ENCODE data around the gene LGR6.

Gene LGR6

GRCh38 chr1:202201266-202201665 is 7.7 kb downstream of the LGR6 start:
- DNase-seq: no peak

- no peak for DNase-seq
Observed at GRCh38 chr1:202201971-202202370, 8.4 kb downstream of the LGR6 start.

- DNase-seq: no peak
Observed at GRCh38 chr1:202202500-202203168, 9.0 kb downstream of the LGR6 start.

GRCh38 chr1:202203238-202204039 is 9.8 kb downstream of the LGR6 start:
- DNase-seq: no peak

GRCh38 chr1:202204065-202204464 is 10.5 kb downstream of the LGR6 start:
- no peak for DNase-seq

GRCh38 chr1:202205523-202206190 is 12.1 kb downstream of the LGR6 start:
- DNase-seq: peak; percentile 27

- DNase-seq: no peak
Observed at GRCh38 chr1:202207292-202207691, 13.7 kb downstream of the LGR6 start.

GRCh38 chr1:202208351-202208857 is 14.8 kb downstream of the LGR6 start:
- DNase-seq: no peak

GRCh38 chr1:202210385-202210784 is 16.8 kb downstream of the LGR6 start:
- DNase-seq: no peak

- no peak for DNase-seq
Observed at GRCh38 chr1:202210969-202211368, 17.4 kb downstream of the LGR6 start.

- no peak for DNase-seq
Observed at GRCh38 chr1:202212787-202213186, 19.2 kb downstream of the LGR6 start.

- no peak for DNase-seq
Observed at GRCh38 chr1:202213361-202214088, 19.9 kb downstream of the LGR6 start.

- DNase-seq: no peak
Observed at GRCh38 chr1:202214089-202214843, 20.7 kb downstream of the LGR6 start.

GRCh38 chr1:202215472-202216130 is 22.0 kb downstream of the LGR6 start:
- no peak for DNase-seq

- no peak for DNase-seq
Observed at GRCh38 chr1:202216691-202217090, 23.1 kb downstream of the LGR6 start.

GRCh38 chr1:202217516-202217915 is 23.9 kb downstream of the LGR6 start:
- no peak for DNase-seq

- no peak for DNase-seq
Observed at GRCh38 chr1:202217951-202218350, 24.4 kb downstream of the LGR6 start.

- DNase-seq: no peak
Observed at GRCh38 chr1:202220733-202221132, 27.1 kb downstream of the LGR6 start.

- no peak for DNase-seq
Observed at GRCh38 chr1:202221911-202222909, 28.6 kb downstream of the LGR6 start.
